D341Med (cell line): ENCODE results near the gene FNDC3A.

Experiments used
- DNase-seq: peaks from one replicate; pipeline ENCODE4 v3.0.0; 2012; ENCODE audit warnings: low spot score

FNDC3A gene

GRCh38 chr13:49220036-49220855 is 244.5 kb downstream of the FNDC3A start, which contains the start of gene MLNR:
Gene MLNR (plus strand): TSS chr13:49220338. CDS start chr13:49220338, 0 bp downstream.
- DNase-seq = peak; percentile 91

DNA sequence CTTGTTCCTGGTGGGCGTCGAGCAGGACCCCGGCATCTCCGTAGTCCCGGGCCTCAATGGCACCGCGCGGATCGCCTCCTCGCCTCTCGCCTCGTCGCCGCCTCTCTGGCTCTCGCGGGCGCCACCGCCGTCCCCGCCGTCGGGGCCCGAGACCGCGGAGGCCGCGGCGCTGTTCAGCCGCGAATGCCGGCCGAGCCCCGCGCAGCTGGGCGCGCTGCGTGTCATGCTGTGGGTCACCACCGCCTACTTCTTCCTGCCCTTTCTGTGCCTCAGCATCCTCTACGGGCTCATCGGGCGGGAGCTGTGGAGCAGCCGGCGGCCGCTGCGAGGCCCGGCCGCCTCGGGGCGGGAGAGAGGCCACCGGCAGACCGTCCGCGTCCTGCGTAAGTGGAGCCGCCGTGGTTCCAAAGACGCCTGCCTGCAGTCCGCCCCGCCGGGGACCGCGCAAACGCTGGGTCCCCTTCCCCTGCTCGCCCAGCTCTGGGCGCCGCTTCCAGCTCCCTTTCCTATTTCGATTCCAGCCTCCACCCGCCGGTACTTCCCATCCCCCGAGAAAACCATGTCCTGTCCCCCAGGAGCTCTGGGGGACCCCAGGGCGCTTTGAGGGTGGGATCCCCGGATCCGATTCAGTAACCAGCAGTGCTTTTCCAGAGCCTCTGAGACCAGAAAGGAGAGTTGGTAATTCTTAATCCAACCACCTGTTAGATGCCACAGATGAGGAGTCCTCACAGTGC is 245.3 kb downstream of the FNDC3A start:
- DNase-seq = peak; percentile 63

DNA sequence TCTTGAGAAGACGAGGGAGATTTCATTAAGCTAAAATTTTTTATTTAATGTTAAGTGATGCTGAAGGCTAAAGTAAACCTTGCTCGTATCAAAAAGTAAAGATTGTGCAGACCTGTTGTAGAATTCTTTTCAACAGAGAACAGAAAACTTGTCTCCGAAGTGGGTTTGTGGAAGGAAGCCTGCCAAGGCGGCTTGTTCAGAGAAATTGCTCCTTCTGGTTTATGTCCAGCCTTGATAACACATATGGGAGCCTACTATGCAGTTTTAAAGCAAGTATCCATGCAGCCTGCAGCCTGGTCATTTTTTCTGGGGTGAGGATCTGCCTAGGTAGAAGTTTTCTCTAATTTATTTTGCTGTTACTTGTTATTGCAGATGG is 245.9 kb downstream of the FNDC3A start:
- no peak for DNase-seq

DNA sequence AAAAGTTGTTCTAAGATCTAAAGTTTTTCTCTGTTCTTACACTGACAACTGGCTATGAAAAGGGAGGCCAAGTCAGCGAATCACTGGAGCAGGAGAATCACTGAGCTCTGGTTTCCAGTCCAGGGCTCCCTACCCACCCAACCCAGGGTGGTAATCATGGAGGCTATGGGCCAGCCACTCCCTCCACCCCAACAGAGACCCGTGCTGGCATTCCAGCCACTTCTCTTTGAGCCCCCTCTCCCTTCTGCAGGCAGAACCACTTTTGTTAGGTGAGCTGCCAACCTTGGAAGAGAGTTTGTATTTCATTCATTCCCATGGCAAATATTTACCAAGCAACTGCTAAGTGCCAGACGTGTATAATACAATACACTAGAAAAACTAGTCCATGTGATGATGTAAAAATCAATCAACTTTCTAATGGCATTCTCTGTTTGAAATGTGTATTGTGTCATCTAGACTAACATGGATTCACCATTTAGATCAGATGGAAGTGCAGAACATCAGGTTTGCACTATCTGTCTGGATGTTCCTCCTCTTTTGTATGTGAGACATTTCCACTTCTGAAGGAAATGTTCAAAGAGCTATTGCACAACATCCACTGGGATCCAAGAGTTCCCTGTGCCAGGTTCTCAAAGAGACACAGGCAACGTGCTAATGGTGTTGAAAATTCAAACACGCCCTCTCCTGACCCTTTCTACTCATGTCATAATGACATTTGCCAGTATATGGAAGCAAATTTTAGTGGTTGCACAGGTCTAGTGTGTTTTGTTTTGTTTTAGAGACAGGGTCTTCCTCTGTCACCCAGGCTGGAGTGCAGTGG is 249.7 kb downstream of the FNDC3A start:
- no peak for DNase-seq

DNA sequence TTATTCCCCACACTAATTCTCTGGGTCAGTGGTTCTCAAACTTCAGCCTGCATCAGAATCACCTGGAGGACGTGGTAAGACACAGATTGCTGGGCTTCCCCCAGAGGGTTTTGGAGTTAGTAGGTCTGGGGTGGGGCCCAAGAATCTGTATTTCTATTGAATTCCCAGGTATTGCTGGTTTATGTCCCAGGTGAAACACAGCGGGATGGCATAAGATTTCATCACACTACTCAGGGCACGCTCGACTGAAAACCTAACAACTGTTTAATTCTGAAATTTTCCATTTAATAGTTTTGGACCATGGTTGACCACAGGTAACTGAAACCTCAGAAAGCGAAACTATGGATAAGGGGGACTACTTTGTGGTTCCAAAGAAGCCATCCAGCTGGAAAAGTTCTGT is 250.9 kb downstream of the FNDC3A start:
- DNase-seq = no peak

- no peak for DNase-seq
Measured at GRCh38 chr13:49234741-49235140, 259.0 kb downstream of the FNDC3A start.

DNA sequence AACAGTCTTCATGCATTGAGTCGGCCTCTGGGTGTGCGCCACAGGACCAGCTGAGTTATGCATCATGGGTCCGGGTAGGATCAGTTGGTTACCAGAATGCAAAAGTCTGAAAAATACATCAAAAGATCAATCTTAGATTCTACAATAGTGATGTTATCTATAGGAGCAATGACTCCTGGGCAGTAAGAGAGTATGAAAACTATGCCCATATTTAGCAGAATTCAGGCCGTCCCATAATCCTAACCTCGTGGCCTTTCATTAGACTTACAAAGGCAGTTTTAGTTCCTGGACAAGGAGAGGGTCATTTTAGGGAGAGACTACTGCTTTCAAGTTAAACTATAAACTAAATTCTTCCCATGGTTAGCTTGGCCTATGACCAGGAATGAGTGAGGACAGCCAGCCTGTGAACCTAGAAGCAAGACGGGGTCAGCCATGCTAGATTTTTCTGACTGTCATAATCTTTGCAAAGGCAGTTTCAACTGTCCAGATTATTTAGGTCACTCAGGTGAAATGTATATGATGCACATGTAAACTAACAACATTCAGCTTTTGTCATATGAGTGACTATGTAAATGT is 260.2 kb downstream of the FNDC3A start:
- no peak for DNase-seq

- DNase-seq = no peak
Measured at GRCh38 chr13:49238621-49239020, 262.9 kb downstream of the FNDC3A start.

DNA sequence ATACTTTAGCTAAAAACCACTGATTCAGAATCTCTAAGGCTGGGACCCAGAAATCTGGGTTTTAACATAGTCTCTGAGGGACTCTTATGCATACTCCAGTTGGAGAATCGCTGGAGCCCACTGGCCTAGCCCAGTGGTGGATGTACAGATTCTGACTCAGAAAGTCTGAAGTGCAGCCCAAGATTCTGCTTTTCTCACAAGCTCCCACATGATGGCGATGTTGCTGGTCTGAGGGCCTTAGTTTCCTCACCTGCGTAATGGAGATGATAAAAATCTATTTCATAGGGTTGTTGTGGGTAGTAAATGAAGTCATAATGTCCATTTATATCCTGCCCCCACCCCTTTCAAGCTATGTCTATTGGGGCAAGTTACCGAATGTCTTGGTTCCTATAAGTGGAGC is 264.3 kb downstream of the FNDC3A start:
- peak; percentile 57 for DNase-seq

GRCh38 chr13:49241296-49241695 is 265.6 kb downstream of the FNDC3A start:
- no peak for DNase-seq

- DNase-seq = no peak
Measured at GRCh38 chr13:49245101-49245500, 269.4 kb downstream of the FNDC3A start.

DNA sequence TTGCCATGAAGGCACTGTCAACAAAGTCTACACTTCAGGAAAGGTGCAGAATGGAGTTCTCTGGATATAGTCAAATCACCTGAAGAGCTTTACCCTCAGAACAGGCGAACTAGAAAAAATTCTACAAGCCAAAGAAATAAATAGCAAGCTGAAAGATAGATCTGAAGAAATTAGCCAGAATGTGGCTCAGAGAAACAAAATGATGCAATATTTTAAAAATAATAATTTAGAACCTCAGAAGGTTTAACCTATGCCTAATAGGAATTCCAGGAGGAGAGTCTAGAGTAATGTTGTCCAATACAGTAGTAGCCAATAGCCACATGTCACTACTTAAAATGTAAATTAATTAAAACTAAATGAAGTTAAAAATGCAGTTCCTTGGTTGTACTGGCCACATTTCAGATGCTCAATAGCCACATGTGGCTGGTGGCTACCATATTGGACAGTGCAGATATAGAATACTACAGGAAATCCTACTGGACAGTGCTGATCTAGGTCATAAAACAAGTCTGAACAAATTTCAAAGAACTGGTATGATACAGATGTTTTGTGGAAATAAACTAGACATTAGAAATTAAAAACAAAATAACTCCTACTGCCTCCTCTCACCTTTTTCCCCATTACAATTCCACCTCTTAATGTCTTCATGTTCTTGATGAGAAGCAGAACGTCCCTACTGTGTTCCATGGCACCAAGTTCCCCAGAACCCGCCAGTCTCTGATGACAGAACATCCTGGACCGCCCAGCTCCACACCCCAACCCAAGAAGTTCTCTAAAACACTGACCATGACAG is 271.3 kb downstream of the FNDC3A start:
- no peak for DNase-seq

DNA sequence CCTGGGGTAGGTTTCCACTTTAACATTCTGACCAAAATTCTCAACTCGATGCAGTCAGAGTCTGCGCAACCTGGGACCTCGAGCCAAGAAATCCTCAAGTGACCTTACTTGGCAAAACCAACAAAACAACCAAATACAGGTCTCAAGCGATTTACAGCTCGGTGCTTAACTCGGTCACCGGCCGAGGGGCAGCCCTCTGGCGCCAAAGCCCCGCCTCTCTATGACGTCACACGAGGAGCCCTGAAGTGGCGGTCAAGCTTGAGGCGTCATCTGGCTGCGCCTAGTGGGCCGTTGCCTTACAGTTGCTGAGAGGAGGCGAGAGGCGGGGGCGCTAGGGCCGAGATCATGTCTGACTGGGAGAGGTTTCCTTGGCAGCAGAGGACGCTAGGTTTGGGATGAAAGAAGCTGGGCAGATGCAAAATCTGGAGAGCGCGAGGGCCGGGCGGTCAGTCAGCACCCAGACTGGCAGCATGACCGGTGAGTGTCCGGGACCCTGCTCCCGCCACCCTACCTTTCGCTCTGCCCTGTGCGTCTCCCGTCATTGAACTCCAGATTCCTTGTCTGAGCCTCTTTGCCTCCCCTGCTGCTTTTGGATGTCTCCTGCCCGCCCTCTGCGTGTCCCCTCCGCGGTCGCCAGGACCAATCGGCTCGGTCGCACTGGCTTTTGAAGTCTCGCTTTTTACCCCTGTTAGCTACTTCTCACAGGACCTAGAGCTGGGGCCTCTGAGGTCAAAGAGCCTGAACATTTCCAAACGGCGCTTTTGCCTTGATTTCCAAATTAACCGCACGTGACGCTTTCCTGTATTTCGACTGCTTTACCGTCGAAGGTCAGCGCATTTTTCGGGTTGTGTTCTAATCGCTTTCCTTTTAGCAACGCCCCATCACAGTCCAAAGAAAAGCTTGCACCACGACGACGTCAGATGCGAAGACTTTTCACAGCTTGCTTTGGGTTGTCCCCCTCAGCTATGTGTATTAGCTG is 272.2 kb downstream of the FNDC3A start, which contains the start of gene CDADC1:
CDADC1 (plus strand) TSS at position 283 of the 979 bp plus-strand sequence; CDS start at position 396, 113 bp downstream.
- DNase-seq = peak; percentile 91

- peak; percentile 36 for DNase-seq
Measured at GRCh38 chr13:49248622-49249002, 272.9 kb downstream of the FNDC3A start.

DNA sequence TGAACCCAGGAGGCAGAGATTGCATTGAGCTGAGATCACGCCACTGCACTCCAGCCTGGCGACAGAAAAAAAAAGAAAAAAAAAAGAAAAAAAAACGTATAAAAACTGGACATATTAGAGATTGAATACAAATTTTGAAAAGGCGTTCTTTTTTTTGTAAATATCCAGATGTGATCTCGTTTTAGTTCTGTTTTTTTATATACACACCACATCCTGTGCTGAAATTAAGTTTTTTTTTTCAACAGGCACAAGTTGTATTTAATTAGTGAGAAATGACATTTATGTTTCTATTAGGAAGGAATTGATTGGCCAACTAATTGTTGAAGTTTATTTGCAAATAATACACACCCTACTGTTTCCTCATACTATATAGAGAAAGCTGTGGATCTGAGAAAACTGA is 275.6 kb downstream of the FNDC3A start:
- no peak for DNase-seq

- DNase-seq = no peak
Measured at GRCh38 chr13:49253310-49253709, 277.6 kb downstream of the FNDC3A start.

- no peak for DNase-seq
Measured at GRCh38 chr13:49254007-49254406, 278.3 kb downstream of the FNDC3A start.

- no peak for DNase-seq
Measured at GRCh38 chr13:49256841-49257240, 281.1 kb downstream of the FNDC3A start.

DNA sequence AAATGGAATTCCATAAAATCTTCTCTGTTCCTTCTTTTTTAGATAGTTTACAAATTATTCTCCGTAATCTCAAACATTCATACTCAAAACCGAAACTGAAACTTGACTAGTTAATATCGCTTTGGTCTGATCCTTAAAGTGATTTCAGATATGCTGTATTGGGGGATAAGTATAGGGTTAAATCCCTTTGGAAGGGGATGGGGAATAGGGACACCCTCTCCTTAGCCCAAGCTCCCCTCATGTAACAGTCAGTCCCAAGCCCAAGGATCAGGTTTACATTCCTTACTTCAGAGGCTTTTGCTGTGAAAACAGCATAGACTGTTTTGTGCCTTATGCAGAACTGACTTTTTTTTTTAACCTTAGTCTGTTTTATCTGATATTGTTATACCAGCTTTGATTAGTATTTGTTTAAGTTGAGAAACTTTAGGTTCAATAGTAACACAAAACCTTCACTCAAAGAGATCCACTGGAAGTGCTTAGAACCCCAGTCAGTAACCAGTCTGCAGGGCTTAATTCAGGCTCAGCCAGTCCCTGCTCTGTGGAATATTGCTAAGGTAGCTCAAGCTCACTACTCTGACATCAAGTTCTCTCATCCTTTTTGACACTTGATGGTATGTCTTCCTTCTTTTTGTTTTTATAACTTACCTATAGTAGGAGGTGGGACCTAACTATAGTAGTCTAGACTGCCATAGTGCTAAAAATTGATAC is 282.5 kb downstream of the FNDC3A start:
- DNase-seq = no peak
